HepG2 (cell line): ENCODE data around the gene SAMD10. TPM values are rescaled to one million over a fixed set of nuclear protein-coding genes. Genes with fewer than 3 reads are reported as not detected.

ENCODE experiments used
- AKAP8 ChIP-seq: sonication (generic); formaldehyde crosslinking; IDR thresholded peaks from 2 replicates; pipeline ENCODE4 v1.5.1; 2020; ENCODE audit warnings: mild to moderate bottlenecking, missing genetic modification reagents
- ARID5B ChIP-seq: IDR thresholded peaks from 2 replicates; pipeline ENCODE4 v1.4.0; 2020; ENCODE audit warnings: mild to moderate bottlenecking, missing genetic modification reagents
- ARNTL ChIP-seq: sonication (generic); formaldehyde crosslinking; IDR thresholded peaks from 2 replicates; pipeline ENCODE4 v1.4.0; 2020; ENCODE audit warnings: mild to moderate bottlenecking, missing genetic modification reagents
- FIP1L1 ChIP-seq: fragments of 200-400 bp; formaldehyde crosslinking; IDR thresholded peaks from 2 replicates; pipeline ENCODE4 v1.6.1; 2018; ENCODE audit warnings: low read depth, mild to moderate bottlenecking, low read length, moderate library complexity, borderline replicate concordance; ENCODE audit not compliant: insufficient read depth
- JARID2 ChIP-seq: sonication (generic); formaldehyde crosslinking; IDR thresholded peaks from 2 replicates; pipeline ENCODE4 v1.8.1; 2023; ENCODE audit warnings: missing genetic modification reagents, inconsistent platforms; ENCODE audit not compliant: insufficient replicate concordance
- JUND ChIP-seq: sonication (generic); formaldehyde crosslinking; IDR thresholded peaks from 2 replicates; pipeline ENCODE4 v1.8.0; 2022; ENCODE audit warnings: mild to moderate bottlenecking, missing genetic modification reagents
- MXD4 ChIP-seq: IDR thresholded peaks from 2 replicates; pipeline ENCODE4 v1.6.1; 2016; ENCODE audit warnings: mild to moderate bottlenecking, missing biosample characterization, missing genetic modification reagents
- PRMT3 ChIP-seq: sonication (generic); formaldehyde crosslinking; IDR thresholded peaks from 2 replicates; pipeline ENCODE4 v1.8.1; 2022; ENCODE audit warnings: low read depth, mild to moderate bottlenecking, moderate library complexity, missing genetic modification reagents, borderline replicate concordance
- RBAK ChIP-seq: sonication (generic); formaldehyde crosslinking; IDR thresholded peaks from 2 replicates; pipeline ENCODE4 v1.5.1; 2020; ENCODE audit warnings: mild to moderate bottlenecking, missing genetic modification reagents
- SSRP1 ChIP-seq: IDR thresholded peaks from 2 replicates; pipeline ENCODE4 v1.6.1; 2016; ENCODE audit warnings: control low read depth
- ZC3H13 ChIP-seq: sonication (generic); formaldehyde crosslinking; IDR thresholded peaks from 2 replicates; pipeline ENCODE4 v1.8.1; 2023; ENCODE audit warnings: mild to moderate bottlenecking, missing genetic modification reagents, moderate library complexity
- ZNF143 ChIP-seq: sonication (generic); formaldehyde crosslinking; IDR thresholded peaks from 2 replicates; pipeline ENCODE4 v1.4.0; 2020; ENCODE audit warnings: missing genetic modification reagents
- ZNF563 ChIP-seq: sonication (generic); formaldehyde crosslinking; IDR thresholded peaks from 2 replicates; pipeline ENCODE4 v1.8.0; 2022; ENCODE audit warnings: mild to moderate bottlenecking, moderate library complexity, missing genetic modification reagents
- polyA plus RNA-seq, 8 experiments: library from polyadenylated mRNA; depleted of rRNA in 3 of 8; stranded (reverse) in 7 of 8; unstranded in 1 of 8; fragments of >200 nt; fragmentation: Illumina TruSeq in 4 of 8; extraction: Trizol in 4 of 8; gene quantifications; 2 replicates each; pipeline versions ENCODE4 v1.2.1 to v1.2.3, GENCODE V29; 2011 to 2016; ENCODE audit warnings: low read depth in 4 of 8, missing spikeins in 1 of 8, mixed read lengths in 1 of 8; ENCODE audit not compliant: insufficient read depth in 1 of 8
- total RNA-seq, 5 experiments: library from RNA; depleted of rRNA; stranded (reverse); fragments of >200 nt; fragmentation: Illumina TruSeq; extraction: Trizol; gene quantifications; 2 replicates each; pipeline ENCODE4 v1.2.3, GENCODE V29; 2016; ENCODE audit warnings: low read depth in 1 of 5
- TF ChIP-seq, protein P1 (sequence below): IDR thresholded peaks from 2 replicates; pipeline ENCODE4 v1.6.1; 2012; ENCODE audit warnings: low read depth, low read length, improper control_type of control experiment
- TF ChIP-seq, protein P2 (sequence below): sonication (generic); formaldehyde crosslinking; IDR thresholded peaks from 2 replicates; pipeline ENCODE4 v1.5.0; 2020; ENCODE audit warnings: mild to moderate bottlenecking, missing genetic modification reagents, moderate library complexity
- TF ChIP-seq, protein P3 (sequence below): IDR thresholded peaks from 2 replicates; pipeline ENCODE4 v1.6.1; 2016; ENCODE audit warnings: missing genetic modification reagents, missing compliant biosample characterization

SAMD10 gene
- total and polyA plus RNA-seq, 2 of the 13 experiments (the other 11 are each of a cell fraction or from before 2014, with no cell fraction given): 6.1 to 11.0 TPM

DNA sequence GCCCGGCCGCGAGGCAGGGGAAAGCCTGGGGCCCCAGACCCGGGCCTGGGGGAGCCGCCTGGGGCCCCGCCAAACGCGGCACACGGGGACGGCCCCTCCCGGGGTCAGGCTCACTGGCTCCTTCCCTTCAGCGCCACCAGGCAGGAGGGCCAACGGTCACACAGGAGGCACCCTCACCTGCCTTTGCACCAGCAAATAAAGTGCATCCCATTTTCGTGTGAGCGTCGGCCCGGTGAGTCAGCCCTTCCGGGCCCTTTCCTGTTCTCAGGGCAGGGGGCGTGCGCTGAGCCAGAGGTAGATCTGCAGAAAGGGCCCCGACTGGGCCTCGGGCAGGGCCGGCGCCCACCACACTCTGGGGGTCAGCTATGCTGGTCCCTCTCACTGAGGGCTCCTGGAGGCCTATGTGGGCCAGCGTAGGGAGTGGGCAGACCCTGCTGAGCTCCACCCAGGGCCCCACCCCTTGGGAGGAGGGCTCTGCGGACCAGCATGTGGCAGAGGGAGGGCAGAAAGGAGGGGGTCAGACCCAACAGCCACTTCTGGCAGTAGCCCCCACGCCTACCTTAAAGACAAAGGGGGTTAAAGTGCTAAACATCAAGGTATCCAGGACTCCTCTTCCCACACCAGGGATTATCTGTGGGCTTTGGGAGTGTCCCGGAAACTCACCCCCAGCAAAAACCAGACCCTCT, 22.3 kb downstream of the SAMD10 start (continued):
- TF ChIP-seq MXD4 (CRISPR knock-in tag): peak; percentile 69
- TF ChIP-seq ARNTL: no peak
- TF ChIP-seq JARID2 (CRISPR knock-in tag): no peak
- no peak for TF ChIP-seq ZNF563 (CRISPR knock-in tag)
- TF ChIP-seq AKAP8 (CRISPR knock-in tag): peak; percentile 89; the same call in 1 of the 2 replicates
- peak; percentile 33; the same call in 1 of the 2 replicates for TF ChIP-seq ARID5B (CRISPR knock-in tag)
- TF ChIP-seq FIP1L1: no peak
- no peak for TF ChIP-seq ZC3H13
- TF ChIP-seq SSRP1 (CRISPR knock-in tag): peak; percentile 63; the same call in 1 of the 2 replicates
- no peak for TF ChIP-seq RBAK
- TF ChIP-seq, protein P1, sequence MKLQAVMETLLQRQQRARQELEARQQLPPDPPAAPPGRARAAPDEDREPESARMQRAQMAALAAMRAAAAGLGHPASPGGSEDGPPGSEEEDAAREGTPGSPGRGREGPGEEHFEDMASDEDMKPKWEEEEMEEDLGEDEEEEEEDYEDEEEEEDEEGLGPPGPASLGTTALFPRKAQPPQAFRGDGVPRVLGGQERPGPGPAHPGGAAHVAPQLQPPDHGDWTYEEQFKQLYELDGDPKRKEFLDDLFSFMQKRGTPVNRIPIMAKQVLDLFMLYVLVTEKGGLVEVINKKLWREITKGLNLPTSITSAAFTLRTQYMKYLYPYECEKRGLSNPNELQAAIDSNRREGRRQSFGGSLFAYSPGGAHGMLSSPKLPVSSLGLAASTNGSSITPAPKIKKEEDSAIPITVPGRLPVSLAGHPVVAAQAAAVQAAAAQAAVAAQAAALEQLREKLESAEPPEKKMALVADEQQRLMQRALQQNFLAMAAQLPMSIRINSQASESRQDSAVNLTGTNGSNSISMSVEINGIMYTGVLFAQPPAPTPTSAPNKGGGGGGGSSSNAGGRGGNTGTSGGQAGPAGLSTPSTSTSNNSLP: no peak
- no peak; the same call in 1 of the 2 replicates for TF ChIP-seq ZNF143 (CRISPR knock-in tag)
- TF ChIP-seq, protein P2, sequence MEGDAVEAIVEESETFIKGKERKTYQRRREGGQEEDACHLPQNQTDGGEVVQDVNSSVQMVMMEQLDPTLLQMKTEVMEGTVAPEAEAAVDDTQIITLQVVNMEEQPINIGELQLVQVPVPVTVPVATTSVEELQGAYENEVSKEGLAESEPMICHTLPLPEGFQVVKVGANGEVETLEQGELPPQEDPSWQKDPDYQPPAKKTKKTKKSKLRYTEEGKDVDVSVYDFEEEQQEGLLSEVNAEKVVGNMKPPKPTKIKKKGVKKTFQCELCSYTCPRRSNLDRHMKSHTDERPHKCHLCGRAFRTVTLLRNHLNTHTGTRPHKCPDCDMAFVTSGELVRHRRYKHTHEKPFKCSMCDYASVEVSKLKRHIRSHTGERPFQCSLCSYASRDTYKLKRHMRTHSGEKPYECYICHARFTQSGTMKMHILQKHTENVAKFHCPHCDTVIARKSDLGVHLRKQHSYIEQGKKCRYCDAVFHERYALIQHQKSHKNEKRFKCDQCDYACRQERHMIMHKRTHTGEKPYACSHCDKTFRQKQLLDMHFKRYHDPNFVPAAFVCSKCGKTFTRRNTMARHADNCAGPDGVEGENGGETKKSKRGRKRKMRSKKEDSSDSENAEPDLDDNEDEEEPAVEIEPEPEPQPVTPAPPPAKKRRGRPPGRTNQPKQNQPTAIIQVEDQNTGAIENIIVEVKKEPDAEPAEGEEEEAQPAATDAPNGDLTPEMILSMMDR (CRISPR knock-in tag): peak; percentile 55
- TF ChIP-seq JUND (CRISPR knock-in tag): 0 out of 2 replicates have a peak, but pooled peaks have one; percentile 48
- TF ChIP-seq, protein P3, sequence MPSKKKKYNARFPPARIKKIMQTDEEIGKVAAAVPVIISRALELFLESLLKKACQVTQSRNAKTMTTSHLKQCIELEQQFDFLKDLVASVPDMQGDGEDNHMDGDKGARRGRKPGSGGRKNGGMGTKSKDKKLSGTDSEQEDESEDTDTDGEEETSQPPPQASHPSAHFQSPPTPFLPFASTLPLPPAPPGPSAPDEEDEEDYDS: peak; percentile 97
- no peak for TF ChIP-seq PRMT3
